Activated CD4-positive, alpha-beta T cell treated with anti-CD3 and anti-CD28 coated beads, Interleukin-2, amount 10 ng/mL, durations not matched to agents 7 days and 5 days (primary cell): ENCODE data around the gene ERFL. TPM values are rescaled to one million over a fixed set of nuclear protein-coding genes. Genes with fewer than 3 reads are reported as not detected.
"Not testable (repeated sequence)": the region's sequence is repeated elsewhere in the genome, so short reads cannot be mapped to it uniquely, and the experiment has no call there.

ENCODE experiments used
- CTCF ChIA-PET: fragments of 350-600 bp; sonication (Branson Sonifier 250); formaldehyde crosslinking; loops from one replicate; lab custom pipeline; 2021; ENCODE audit warnings: antibody characterized with exemption; lab: Charles Lee
- POLR2A ChIA-PET: fragments of 350-600 bp; sonication (Branson Sonifier 250); formaldehyde crosslinking; loops from one replicate; lab custom pipeline; 2021; ENCODE audit warnings: antibody characterized with exemption; lab: Charles Lee
- DNase-seq: peaks from one replicate; pipeline ENCODE4 v3.0.0-alpha.2; 2020
- H3K27ac Mint-ChIP-seq: one replicate; pipeline ENCODE4 v1.8.0; 2021; ENCODE audit warnings: mild to moderate bottlenecking, moderate library complexity, mixed read lengths
- H3K27me3 Mint-ChIP-seq: one replicate; pipeline ENCODE4 v1.8.0; 2021; ENCODE audit warnings: mixed read lengths
- H3K36me3 Mint-ChIP-seq: one replicate; pipeline ENCODE4 v1.8.0; 2021; ENCODE audit warnings: low read depth, mixed read lengths
- H3K4me1 Mint-ChIP-seq: one replicate; pipeline ENCODE4 v1.8.0; 2021; ENCODE audit warnings: mixed read lengths
- H3K4me3 Mint-ChIP-seq: one replicate; pipeline ENCODE4 v1.8.0; 2021; ENCODE audit warnings: mild to moderate bottlenecking, moderate library complexity, mixed read lengths
- H3K9me3 Mint-ChIP-seq: one replicate; pipeline ENCODE4 v1.8.0; 2021; ENCODE audit warnings: mixed read lengths
- total RNA-seq, 2 experiments: library from RNA; stranded (reverse); gene quantifications; one replicate each; pipeline ENCODE4 v1.2.3, GENCODE V29; 2021

The ERFL gene
- total RNA-seq, 2 experiments from 2014 or later: 1.5 to 1.6 TPM

DNA sequence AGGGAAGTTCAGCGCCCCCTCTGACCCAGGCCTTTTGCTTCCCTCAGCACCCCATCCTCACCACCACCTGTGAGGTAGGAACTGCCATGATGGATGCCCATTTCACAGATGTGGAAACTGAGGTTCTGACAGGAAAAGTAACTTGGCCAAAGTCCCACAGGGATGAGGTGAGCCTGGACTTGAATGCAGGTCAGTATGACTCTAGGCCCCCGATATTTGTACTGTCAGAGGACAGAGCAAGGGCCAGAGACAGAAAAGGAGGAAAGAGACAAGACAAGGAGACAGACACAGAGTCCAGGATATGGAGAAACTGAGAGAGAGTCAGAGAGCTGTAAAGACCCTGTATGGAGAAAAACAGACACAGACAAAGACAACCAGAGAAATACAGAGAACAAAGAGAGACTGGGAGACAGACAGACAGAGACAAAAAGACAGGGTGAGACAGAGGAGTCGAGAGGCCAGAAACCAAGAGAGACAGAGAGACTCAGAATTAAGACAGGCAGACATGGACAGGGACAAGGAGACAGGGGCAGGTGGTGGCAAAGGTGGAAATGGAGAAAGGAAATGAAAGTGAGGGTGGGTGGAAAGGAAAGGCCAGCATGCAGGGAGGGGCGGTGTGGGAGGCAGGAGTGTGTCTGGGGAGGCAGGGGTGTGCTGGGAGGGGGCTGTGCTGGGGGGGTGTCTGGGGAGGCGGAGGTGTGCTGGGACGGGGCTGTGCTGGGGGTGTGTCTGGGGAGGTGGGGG lies 5.0 kb downstream of the ERFL start:
- Mint-ChIP-seq H3K27ac (no peak overlapping the region), H3K4me1 (peaks cover 14% of the 10 kb centered on the region), H3K4me3 (no peak overlapping the region), H3K9me3 (no peaks in the 10 kb centered on the region), H3K27me3 (peaks cover 17% of the 10 kb centered on the region), H3K36me3 (no peaks in the 10 kb centered on the region)
- CTCF ChIA-PET: no interaction called here
- DNase-seq: no peak
- POLR2A ChIA-PET: no interaction called here

DNA sequence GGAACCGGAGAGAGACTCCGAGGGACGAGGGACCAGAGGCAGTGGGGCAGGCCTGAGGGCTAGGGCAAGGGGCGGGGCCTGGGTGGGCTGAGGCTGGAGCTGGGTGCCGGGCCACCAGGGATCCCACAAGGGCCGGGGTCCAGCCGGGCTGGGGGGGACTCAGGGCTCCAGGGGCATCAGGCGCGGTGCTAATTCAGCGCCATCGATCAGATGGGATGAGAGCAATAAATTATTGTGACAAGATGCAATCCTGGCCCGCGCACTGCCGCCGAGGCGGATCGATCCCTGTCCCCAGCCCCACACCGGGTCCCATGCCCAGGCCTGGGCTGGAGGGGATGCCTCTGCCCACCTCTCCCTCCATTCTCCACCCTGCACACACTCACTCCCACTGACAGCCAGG lies 5.7 kb downstream of the ERFL start:
- no peak overlapping the region for H3K4me3 Mint-ChIP-seq
- DNase-seq: no peak
- peaks cover 17% of the 10 kb centered on the region for H3K27me3 Mint-ChIP-seq
- CTCF ChIA-PET: interaction anchor here (0.9 kb wide), 1 partner anchor 50 kb away, joined by 6 read pairs; no protein-coding TSS in a partner anchor
- POLR2A ChIA-PET: no interaction called here
- no peaks in the 10 kb centered on the region for H3K36me3 Mint-ChIP-seq
- no peaks in the 10 kb centered on the region for H3K9me3 Mint-ChIP-seq
- H3K4me1 Mint-ChIP-seq: peaks cover 14% of the 10 kb centered on the region
- no peak overlapping the region for H3K27ac Mint-ChIP-seq

DNA sequence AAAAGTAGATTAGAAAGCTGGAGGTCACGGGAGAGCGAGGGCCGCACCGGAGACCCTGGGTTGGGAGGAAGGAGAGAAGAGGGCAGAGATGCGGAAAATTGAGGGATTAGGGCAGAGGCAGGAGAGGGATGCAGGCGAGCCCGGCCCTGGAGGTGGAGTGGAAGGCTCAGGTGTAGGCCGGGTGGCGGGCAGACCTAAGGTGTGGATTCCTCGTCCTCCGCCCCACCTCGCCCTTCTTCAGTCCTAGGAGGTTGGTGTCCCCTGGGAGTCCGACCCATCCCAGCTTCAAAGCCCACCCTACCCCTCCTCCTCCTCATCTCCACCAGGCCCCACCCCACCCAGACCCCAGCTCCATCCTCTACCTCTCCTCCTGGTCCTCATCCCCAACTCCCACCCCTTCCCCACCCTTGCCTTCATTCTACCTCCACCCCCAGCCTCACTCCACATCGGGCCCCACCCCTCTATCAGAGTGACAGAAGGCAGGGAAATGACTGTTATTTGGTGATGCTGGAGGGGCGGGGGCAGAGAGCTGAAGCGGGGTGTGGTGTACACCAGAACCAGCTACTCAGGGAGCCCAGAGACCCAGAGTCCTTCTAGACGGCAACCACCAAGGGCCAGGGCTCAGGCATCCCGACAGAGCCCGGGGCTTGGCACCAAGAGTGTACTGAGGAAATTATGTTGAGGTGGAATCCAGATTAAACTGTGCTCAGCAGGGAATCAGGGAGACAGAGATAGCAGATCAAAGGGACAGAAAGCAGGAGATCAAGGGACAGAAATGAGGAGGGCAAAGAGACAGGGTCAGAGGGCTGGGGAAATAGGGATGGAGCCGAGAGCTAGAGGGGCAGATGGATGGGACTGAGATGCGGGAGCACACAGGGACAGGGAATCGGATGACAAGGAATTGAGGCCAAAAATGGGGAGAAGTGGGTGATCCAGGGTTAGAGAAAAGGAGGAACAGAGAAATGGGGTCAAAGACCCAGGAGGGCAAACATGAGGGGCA lies 6.4 kb downstream of the ERFL start:
- H3K36me3 Mint-ChIP-seq: no peaks in the 10 kb centered on the region
- H3K4me3 Mint-ChIP-seq: no peak overlapping the region
- H3K9me3 Mint-ChIP-seq: no peaks in the 10 kb centered on the region
- DNase-seq: no peak
- POLR2A ChIA-PET: no interaction called here
- CTCF ChIA-PET: interaction anchor here (0.6 to 0.9 kb wide), 2 partner anchors 28 to 49 kb away, joined by 3 to 6 read pairs; no protein-coding TSS in a partner anchor
- peak overlapping the region; percentile 57 for H3K27ac Mint-ChIP-seq
- H3K4me1 Mint-ChIP-seq: peaks cover 14% of the 10 kb centered on the region
- H3K27me3 Mint-ChIP-seq: peaks cover 17% of the 10 kb centered on the region

DNA sequence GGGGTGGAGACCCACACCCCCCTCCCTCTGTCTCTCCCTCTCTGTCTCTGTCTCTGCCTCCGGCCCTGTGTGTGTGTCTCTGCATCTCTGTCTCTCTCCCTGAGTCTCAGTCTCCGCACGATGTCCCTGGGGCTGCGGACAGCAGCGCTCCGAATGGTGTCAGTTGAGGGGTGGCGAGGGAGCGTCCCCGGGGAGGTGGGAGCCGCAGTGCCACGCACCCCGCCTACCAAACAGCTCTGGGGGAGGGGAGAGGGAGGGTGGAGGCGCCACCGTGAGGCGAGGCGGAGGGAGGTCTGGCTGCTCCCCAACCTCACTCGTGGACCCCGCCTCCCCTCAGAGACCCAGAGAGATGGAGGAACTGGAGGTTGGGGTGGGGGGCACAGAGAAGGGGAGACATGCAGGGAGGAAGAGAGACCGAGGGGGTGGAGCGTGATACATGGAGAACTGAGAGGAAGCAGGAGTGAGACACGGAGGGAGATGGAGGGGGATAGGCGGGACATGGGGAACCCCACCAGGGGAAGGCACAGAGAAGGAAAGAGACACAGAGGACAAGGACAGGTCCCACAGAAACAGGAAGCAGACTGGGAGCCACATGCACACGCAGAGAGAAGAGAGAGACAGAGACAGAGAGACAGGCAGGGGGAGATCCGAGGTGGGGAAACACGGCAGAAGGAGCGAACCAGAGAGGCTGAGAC lies 7.2 kb downstream of the ERFL start:
- H3K9me3 Mint-ChIP-seq: no peaks in the 10 kb centered on the region
- CTCF ChIA-PET: no interaction called here
- peaks cover 14% of the 10 kb centered on the region for H3K4me1 Mint-ChIP-seq
- peaks cover 17% of the 10 kb centered on the region for H3K27me3 Mint-ChIP-seq
- no peak overlapping the region for H3K27ac Mint-ChIP-seq
- H3K36me3 Mint-ChIP-seq: no peaks in the 10 kb centered on the region
- no peak overlapping the region for H3K4me3 Mint-ChIP-seq
- POLR2A ChIA-PET: no interaction called here
- no peak for DNase-seq

DNA sequence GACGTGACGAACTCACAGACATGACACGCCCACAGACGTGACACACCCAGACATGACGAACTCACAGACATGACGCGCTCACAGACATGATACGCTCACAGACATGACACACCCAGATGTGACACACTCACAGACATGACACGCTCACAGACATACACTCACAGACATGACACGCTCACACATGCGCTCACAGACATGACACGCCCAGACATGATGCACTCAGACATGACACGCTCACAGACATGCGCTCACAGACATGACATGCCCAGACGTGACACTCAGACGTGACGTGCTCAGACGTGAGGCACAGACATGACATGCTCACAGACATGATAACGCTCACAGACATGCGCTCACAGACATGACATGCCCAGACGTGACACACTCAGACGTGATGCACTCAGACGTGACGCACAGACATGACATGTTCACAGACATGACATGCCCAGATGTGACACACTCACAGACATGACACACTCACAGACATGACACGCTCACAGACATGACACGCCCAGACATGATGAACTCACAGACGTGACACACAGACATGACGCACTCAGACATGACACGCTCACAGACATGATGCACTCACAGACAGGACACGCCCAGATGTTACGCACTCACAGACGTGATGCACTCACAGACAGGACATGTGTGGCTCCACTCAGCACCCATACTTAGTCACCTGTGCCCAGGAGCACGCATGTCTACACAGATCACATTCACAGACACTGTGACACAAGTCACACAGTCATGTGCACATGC lies 8.1 kb downstream of the ERFL start:
- DNase-seq: no peak
- ChIA-PET CTCF (interaction anchor here (1.2 to 1.4 kb wide), 2 partner anchors 22 to 33 kb away, joined by 4 read pairs; no protein-coding TSS in a partner anchor), POLR2A (no interaction called here)
- Mint-ChIP-seq H3K9me3 (no peaks in the 10 kb centered on the region), H3K4me1 (peaks cover 14% of the 10 kb centered on the region), H3K4me3 (no peak overlapping the region), H3K36me3 (no peaks in the 10 kb centered on the region), H3K27me3 (peaks cover 17% of the 10 kb centered on the region), H3K27ac (no peak overlapping the region)

DNA sequence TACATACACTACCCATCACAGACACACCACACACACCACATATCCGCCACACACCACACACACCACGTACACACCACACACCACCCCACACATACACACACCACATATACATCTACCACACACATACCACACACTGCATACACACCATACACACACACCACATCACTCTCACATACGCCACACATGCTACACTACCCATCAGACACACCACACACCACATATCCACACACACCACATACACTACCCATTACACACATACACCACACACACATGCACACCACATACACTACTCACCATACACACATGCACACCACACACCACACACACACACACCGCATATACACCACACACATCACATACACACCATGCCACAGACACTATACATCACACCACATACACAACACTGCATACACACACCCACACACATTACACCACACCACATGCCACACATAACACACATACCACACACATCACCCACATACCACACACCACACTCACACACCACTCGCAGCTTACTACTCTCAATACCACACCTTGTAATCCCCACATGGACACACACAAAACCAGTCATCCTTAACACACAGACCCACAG lies 9.5 kb downstream of the ERFL start:
- Mint-ChIP-seq H3K4me3 (no peak overlapping the region), H3K9me3 (no peaks in the 10 kb centered on the region), H3K36me3 (no peaks in the 10 kb centered on the region), H3K4me1 (peaks cover 17% of the 10 kb centered on the region), H3K27me3 (peaks cover 23% of the 10 kb centered on the region), H3K27ac (no peak overlapping the region)
- DNase-seq: no peak
- ChIA-PET POLR2A (no interaction called here), CTCF (interaction anchor here (1.2 to 1.4 kb wide), 2 partner anchors 24 to 32 kb away, joined by 4 read pairs; no protein-coding TSS in a partner anchor)

DNA sequence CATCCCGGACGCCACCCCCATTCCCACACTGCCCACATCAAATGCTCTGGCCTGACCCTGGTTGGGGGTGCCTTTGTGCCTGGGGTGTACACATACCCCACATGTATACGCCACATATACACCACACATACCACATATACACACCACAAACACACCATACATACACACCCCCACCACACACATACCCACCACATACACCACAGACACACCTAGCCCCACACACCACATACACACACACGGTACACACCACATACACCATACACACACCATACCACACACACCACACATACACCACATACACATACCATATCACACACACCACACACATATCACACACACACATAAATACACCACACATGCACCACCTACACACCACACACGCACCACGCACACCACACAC lies 10.2 kb downstream of the ERFL start:
- POLR2A ChIA-PET: no interaction called here
- Mint-ChIP-seq H3K9me3 (no peaks in the 10 kb centered on the region), H3K4me1 (peaks cover 13% of the 10 kb centered on the region), H3K27ac (no peak overlapping the region), H3K27me3 (peaks cover 24% of the 10 kb centered on the region), H3K4me3 (no peak overlapping the region), H3K36me3 (no peaks in the 10 kb centered on the region)
- no peak for DNase-seq
- CTCF ChIA-PET: no interaction called here

DNA sequence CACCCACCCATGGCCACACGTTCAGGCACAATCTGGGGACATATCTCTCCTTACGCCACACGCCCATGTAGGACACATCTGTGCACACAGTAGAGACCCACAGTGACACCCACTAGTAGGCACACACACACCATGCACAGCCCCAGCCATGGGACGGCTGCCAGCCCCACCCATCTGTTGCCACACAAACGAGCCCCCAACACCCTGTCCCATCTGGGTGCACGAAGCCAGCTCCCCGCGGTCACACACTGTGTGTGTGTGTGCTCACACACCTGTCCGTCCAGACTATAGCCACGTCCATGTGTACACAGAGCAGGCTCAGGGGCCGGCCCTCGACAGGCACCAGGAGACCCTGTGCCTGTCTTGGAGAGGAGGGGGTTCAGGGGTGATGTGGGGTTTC lies 10.6 kb downstream of the ERFL start:
- POLR2A ChIA-PET: no interaction called here

DNA sequence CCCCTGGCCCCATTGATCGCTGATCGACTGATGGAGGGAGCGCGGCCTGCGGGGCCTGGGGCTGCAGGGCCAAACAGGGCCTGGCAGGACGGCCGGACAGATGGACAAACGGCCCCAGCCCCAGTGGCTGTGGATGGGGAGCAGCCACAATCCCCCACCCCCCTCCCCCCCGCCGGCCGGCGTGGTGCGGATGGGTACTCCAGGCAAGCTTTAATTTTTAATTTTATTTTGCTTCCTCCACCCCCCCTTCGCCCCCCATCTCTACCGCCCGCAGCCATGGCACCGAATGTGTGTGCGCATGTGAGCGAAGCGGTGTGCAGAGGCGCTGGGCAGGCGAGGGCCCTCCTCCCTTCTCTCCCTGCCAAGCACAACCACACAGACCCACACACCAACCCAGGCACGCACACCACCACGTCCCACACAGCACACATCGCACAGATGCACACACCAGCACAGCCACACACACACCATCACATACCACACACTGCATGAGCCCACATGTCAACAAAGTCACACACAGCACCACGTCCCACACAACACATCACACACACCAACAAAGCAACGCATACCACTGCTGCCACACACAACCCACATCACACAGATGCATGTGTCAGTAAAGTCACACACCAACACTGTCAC lies 12.4 kb downstream of the ERFL start:
- peaks cover 2% of the 10 kb centered on the region for H3K36me3 Mint-ChIP-seq
- CTCF ChIA-PET: no interaction called here

More for the DNA sequence above, 10.6 kb downstream of the ERFL start:
- CTCF ChIA-PET: no interaction called here
- peaks cover 26% of the 10 kb centered on the region for H3K27me3 Mint-ChIP-seq
- no peak overlapping the region for H3K4me3 Mint-ChIP-seq
- no peaks in the 10 kb centered on the region for H3K36me3 Mint-ChIP-seq
- no peak overlapping the region for H3K27ac Mint-ChIP-seq
- DNase-seq: no peak
- peaks cover 12% of the 10 kb centered on the region for H3K4me1 Mint-ChIP-seq
- no peaks in the 10 kb centered on the region for H3K9me3 Mint-ChIP-seq

DNA sequence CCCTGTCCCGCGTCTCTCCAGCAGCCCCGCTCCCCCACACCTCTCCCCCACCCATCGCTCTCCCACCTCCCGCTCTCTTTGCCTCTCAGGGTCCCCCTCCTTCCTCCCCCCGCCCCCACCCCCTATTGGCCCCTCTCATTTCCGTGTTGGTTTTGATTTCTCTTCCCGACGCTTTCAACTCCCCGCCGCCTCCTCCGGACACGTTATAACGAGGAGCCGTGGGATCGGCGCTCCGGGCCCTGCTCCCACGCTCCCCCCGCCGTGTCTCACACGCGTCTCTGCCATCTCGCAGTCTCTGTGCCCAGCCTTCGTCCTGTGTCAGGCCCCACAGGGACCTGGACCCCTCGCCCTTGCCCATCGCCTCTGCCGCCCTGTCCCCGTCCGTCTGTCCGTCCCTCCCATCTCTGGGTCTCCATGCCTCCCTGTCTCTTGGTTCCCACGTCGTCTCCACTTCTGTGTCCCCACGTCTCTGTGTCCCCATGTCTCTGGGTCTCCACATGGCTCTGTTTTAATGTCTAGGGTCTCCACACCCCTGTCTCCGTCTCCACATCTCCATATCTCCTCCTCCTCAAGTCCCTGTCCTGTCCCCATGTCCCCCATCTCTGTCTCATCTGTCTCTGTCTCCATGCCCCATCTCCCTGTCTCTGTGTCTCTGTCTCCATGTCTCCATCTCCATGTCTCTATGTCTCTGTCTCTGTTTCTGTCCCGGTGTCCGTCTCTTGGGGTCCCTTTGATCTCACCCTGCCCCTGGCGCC lies 13.1 kb downstream of the ERFL start:
- ChIA-PET POLR2A (no interaction called here), CTCF (no interaction called here)
- H3K9me3 Mint-ChIP-seq: no peaks in the 10 kb centered on the region
- peaks cover 16% of the 10 kb centered on the region for H3K4me1 Mint-ChIP-seq
- no peak overlapping the region for H3K27ac Mint-ChIP-seq
- no peak for DNase-seq
- no peak overlapping the region for H3K4me3 Mint-ChIP-seq
- H3K36me3 Mint-ChIP-seq: peaks cover 7% of the 10 kb centered on the region
- peaks cover 34% of the 10 kb centered on the region for H3K27me3 Mint-ChIP-seq

More for the DNA sequence above, 12.4 kb downstream of the ERFL start:
- Mint-ChIP-seq H3K27ac (no peak overlapping the region), H3K9me3 (no peaks in the 10 kb centered on the region), H3K4me3 (no peak overlapping the region), H3K27me3 (peaks cover 29% of the 10 kb centered on the region), H3K4me1 (peaks cover 13% of the 10 kb centered on the region)
- DNase-seq: no peak
- POLR2A ChIA-PET: no interaction called here

DNA sequence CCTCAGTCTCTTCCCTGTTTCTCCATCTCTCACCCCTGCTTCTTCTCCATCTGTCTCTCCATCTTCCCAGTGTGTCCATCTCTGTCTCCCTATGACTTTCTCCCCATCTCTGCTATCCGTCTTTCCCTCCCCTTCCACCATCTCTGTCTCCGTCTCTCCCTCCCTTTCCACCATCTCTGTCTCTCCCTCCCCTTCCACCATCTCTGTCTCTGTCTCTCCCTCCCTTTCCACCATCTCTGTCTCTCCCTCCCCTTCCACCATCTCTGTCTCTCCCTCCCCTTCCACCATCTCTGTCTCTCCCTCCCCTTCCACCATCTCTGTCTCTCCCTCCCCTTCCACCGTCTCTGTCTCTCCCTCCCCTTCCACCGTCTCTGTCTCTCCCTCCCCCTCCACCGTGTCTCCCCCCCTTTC lies 13.8 kb downstream of the ERFL start:
- H3K9me3 Mint-ChIP-seq, POLR2A ChIA-PET, H3K4me3 Mint-ChIP-seq, CTCF ChIA-PET, H3K27ac Mint-ChIP-seq, H3K36me3 Mint-ChIP-seq, DNase-seq: not testable (repeated sequence)
- H3K27me3 Mint-ChIP-seq: peaks cover 34% of the 10 kb centered on the region
- peaks cover 16% of the 10 kb centered on the region for H3K4me1 Mint-ChIP-seq
